GM18508 (cell line): ENCODE results near the gene DMC1.
"Not testable (repeated sequence)": the region's sequence is repeated elsewhere in the genome, so short reads cannot be mapped to it uniquely, and the experiment has no call there.

ENCODE experiments used
- ATAC-seq: cut with Tn5 transposase; IDR thresholded peaks from one replicate; pipeline ENCODE4 v1.9.1; 2021; ENCODE audit warnings: moderate number of reproducible peaks; ENCODE audit not compliant: insufficient read depth, unreplicated experiment

The DMC1 gene, protein sequence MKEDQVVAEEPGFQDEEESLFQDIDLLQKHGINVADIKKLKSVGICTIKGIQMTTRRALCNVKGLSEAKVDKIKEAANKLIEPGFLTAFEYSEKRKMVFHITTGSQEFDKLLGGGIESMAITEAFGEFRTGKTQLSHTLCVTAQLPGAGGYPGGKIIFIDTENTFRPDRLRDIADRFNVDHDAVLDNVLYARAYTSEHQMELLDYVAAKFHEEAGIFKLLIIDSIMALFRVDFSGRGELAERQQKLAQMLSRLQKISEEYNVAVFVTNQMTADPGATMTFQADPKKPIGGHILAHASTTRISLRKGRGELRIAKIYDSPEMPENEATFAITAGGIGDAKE

DNA sequence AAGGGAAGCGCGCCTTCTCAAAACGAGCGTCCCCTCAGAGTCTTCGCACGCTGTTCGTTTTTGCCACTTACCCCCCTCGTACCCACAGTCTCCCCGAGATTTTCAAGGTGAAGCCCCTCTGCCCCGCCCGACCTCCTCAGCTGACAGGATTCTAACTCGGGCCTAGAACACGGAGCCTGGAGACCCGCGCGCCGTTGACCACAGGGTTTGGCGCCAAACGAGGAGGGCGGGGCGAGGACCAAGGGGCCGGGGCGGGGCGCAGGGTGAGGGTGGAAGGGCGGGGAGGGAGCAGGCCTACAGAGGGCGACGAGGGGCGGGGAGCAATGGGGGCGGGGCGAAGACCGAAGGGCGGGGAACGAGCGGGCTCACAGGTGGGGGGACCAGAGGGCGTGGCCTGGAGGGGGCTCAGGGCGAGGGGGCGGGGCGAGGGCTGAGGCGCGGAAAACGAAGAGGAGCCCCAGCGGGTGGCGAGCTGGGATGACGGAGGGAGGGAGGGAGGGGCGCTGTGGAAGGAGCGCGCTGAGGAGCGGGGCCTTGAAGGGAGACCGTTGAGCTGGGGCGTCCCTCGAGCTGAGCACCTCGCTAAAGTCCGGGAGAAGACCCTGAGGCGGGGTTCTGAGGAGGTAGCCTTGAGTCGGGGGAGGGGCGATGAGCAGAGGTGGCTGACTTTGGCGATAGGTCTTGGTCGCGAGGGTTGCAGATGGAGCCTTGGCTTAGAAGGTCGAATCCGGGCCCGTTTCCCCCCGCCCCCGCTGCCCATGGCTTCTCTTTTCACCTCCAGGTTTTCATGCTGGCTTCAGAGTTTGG lies at the start of gene DMC1:
Gene DMC1 (minus strand): TSS at position 212 of the 807 bp plus-strand sequence. CDS start 1,927 bp downstream, outside the sequence.
- no peak for ATAC-seq

DNA sequence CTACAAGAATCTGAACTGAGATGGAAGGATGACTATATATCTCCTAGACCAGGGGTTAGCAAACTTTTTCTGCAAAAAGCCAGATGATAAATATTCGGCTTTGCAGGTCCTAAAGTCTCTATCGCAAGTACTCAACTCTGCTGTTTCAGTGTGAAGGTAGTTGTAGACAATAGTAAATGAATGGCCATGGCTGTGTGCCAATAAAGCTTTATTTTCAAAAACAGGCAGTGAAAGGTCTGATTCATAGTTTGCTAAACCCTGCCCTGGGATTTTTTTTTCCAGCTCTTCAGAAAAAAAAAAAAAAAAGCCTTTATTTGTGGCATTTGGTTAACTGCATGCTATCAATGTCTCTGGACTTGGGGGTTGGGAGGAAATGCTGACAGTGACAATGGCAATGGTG lies 48.7 kb upstream of the DMC1 start:
- ATAC-seq = no peak

DNA sequence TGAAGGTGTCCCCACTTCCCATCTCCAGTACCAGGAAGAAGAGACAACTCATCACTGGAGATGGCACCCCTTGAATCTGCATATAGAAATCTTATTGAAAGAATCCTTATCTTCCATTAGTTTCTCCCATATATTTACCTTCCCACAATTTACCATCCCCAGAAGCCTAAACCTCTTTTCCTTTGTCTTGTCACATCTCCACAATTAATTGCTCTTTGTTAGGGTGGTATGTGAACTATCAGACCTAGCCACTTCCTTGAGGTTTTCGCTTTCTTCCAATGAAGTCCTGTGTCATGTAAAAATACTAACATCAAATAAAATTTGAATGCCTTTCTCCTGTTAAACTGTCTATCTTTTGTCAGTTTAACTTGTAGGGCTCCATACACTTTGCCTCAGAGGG lies 48.3 kb upstream of the DMC1 start:
- ATAC-seq = no peak

DNA sequence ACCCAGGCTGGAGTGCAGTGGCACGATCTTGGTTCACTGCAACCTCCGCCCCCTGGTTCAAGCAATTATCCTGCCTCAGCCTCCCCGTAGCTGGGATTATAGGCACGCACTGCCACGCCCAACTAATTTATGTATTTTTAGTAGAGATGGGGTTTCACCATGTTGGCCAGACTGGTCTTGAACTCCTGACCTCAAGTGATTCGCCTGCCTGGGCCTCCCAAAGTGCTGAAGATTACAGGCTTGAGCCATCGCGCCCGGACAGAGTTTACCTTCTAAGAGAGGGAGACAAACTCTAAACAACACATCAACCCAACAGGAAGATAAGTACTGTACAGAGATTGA lies 45.1 kb upstream of the DMC1 start:
- ATAC-seq = not testable (repeated sequence)

DNA sequence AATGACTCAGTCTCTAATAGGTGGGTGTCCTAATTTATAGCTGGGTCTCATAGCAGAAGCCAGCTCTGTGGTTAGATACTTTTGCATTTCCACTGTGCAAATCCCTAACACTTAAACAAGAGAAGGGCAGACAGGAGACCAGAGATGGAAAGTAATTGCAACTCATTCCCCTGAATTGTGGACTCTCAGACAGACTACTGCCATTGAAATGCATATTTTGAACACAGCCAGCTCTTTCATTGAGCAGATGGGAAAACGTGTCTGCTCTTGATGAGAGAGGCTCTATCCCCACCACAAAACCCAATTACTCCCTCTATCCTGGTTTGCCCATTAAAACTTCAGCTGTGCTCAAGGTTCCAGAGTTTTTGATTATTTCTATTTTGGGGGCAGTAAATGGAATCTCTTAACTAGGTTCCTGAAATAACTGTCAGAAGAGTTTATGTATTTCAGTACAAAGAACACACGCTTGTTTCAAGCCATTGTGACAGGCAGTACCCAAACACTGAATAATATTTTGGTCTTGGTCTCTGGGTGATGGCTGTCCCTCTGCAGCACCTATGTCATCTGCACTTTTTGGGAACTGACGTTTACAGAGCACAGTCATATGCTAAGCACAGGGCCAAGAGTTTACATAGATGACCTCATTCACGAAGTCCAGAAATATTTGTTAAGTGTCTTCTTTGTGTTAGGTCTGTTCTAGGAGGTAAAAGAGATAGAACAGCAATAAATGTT lies 44.5 kb upstream of the DMC1 start:
- no peak for ATAC-seq

DNA sequence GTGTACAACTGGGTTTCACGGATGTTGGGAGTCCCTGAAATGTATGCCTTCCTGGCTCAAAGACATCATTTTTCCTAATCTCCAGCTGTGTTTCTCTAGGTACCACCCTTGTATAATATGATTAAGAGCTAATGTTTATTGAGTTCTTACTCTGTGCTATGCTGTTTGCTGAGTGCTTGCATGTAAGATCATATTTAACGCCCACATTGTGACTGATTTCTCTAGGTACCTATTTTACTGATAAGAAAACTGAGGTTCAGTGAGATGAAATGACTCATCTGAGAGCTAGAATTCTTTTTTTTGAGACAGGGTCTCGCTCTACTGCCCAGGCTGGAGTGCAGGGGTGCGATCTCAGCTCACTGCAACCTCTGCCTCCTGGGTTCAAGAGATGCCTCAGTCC lies 43.6 kb upstream of the DMC1 start:
- ATAC-seq = no peak

DNA sequence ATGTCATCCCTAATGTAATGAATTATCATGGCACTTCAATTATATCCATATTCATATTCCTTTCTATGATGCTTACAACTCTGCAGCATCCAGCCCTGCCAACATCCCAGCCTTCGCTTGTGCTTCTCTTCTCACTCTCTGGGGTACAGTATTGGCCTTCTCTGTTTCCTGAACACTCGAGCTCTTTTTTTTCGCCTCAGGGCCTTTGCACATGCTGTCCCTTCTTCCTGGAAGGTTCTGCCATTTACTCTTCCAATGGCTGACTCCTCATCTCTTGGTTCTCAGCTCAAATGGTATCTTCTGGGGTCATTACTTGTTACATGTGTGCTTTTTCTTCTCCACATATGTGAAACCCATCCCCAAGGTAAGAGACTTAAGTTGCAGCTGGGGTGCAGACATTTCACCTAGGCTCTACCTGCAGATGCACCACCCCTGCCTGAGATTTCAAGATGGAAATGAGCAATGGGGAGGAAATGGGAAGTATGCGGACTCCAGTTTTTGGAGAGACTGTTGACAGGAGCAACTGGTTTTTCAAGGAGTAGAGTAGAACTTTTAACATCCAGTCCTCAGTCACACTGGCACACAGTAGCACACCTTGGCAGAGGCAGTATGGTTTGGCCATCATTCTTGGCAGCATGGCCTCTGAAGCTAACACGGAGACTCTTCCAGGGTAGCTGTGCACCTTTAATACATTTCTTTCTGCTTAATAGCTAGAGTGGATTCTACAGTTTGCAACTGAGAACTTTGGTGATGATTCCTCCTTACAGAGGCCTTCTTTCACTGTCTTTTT lies 42.4 kb upstream of the DMC1 start:
- ATAC-seq = no peak

DNA sequence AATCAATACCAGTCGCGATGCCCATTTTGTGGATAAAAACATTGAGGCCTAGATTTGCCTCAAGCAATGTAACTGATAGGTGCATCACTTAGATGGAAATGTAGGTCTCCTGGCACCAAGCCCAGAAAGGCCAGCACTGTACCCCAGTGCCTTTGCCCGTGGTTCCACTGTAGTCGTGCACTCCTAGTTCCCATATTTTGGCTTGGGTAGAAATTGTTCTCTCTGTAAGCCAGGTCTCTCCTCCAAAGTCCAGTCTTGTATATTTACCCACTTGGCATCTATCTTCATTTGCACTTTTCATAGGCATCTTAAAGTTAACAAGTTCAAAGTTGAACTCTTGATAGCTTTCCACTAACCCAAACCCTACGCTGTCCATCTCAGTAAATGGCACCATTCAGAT lies 41.6 kb upstream of the DMC1 start:
- ATAC-seq = no peak

DNA sequence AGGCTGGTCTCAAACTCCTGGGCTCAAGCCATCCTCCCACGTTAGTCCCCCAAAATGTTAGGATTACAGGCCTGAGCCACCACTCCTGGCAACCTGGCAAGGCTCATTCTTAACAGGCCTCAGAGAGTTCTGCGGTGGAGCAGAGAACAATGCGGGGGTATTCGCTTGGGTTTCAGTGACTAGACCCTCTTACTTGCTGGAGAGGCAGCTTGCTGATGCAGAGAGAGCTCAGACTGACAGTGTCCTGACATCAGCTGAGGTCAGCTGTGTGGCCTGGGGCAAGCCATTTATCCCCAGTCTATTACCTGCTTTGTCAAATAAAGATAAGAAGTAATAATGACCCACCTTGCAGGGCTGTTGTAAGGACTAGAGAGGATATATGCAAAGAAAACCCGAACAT lies 40.3 kb upstream of the DMC1 start:
- ATAC-seq = no peak

DNA sequence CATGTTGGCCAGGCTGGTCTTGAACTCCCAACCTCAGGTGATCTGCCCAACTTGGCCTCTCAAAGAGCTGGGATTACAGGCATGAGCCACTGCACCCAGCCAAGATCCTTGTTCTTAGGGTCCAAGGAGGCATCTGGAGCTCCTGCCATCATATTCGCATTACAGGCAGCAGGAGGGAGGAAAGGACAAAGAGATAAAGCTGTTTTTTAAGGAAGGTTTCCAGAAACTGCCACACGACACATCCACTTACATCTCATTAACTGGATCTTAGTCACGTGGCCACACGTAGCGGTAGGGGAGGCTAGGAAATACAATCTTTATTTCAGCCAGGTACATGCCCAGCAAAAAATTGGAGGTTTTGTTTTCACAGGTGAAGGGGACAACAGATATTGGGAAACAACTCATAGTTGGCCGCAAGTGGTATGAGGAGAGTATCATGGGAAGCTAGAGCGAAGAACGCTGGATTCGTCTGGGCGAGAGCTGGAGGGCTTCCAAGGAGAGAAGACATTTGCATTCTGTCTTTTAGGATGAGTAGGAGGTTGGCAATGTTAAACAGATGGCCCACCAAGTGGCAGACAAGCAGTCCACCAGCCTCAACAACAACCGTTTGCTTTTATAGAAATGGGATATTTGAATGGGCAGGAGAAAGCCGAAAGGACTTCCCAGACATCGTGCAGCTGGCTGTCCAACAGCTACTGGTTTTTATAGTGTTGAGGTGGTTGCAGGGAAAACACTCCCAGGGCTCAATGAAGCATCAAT lies 39.2 kb upstream of the DMC1 start:
- ATAC-seq = no peak

DNA sequence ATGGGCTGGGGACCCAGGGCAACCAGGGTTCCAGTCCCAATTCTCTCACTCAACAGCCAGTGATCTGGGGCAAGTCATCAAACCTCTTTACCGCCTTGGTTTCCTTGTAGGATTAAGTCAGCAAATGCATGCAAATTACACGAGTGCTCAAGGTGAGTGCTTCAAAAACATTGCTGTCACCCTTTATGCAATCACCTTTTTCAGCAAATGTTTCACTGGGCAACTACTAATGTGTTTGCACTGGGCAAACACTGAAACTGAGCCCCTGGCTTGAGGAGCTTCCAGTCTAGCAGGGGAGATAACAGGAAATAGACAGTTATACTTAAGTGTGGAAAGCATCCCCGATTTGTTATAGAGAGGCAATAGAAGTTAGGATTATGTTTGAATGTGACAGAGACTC lies 37.7 kb upstream of the DMC1 start:
- ATAC-seq = no peak

DNA sequence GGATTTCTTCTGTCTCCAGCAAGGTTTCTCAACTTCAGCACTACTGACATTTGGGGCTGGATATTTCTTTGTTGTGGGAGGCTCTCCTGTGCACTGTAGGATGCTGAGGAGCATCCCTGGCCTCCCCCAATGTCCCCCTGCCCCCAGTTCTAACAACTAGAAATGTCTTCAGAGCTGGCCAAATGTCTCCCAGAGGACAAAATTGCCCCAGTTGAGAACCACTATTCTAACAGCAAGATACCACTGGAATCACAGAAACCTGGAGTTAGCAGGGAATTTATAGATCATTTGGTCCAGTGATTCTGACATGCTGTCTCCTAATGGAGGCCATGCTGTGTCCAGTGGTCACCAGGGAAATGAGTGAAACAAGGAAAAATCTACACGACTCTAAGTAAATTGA lies 32.2 kb upstream of the DMC1 start:
- no peak for ATAC-seq

DNA sequence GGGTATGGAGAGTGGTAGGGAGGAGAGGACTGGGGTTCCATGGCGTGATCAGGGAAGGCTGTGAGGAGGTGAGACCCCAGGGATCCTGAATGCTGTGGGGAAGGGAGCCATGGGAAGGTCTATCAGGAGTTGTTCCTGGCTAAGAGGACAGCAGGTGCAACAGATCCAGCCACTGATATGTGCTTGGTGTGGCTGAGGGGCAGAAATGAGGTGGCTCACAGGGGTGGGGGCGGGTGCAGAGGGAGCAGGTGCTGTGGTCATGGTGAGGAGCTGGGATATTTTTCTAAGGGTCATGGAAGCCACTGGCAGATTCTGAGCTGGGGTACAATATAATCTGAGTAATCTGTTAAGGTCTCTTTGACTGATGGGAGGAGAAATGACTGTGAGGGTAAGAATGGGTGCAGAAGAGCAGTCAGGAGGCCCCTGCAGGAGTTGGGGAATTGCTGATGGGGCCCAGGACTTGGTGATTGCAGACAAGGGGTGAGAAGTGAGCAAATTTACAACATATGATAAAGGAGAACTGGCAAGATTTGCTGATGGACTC lies 31.3 kb upstream of the DMC1 start:
- ATAC-seq = no peak

DNA sequence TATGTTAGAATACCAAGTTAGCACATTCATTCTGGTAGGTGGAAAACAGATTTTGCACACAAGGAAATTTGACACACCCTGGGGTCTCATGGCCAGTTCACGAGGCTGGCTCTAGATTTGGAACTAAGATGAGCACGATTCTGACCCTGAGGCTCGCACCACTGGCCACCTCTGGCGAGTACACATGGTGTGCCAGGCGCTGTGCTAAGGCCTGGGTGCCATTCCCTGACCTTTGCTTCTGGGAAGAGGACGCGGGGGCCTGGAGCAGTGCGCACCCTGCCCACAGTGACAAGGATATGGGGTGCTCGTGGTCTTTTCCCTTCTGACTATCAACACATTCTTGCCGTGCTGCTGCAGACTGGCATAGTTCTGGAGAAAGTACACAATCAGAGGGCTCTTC lies 29.5 kb upstream of the DMC1 start:
- ATAC-seq = no peak

DNA sequence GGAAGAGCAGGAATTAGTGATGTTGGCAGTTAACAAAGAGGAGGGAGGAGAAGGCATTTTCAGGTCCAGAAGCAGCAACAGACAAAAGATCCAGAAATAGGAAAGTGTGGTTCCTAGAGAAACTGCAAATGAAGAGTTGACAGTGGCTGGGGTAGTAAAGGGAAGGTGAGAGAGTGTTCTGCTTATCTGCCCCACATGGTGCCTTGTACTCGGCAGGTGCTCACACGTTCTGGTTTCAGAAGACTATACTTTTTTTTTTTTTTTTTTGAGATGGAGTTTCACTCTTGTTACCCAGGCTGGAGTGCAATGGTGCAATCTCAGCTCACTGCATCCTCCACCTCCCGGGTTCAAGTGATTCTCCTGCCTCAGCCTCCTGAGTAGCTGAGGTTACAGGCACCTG lies 12.9 kb upstream of the DMC1 start:
- ATAC-seq = not testable (repeated sequence)

DNA sequence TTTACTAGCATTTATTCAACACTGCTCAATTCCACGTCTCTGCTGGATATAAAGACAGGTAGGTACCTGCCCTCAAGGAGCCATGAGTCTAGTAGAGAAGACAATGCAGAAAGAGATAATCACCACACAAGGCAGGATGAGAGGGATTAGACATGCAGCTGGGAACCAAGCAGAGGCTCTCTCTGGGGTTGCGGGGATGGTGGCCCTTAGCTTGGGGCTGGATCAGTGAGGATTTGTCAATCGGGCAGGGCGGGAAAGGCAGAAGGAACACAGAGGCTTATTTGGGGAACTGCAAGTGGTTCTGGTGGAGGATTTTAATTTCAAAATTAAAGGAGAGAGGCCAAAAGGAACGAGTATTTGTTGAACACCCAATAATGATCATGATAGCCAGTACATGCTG lies 8.5 kb upstream of the DMC1 start:
- ATAC-seq = no peak

DNA sequence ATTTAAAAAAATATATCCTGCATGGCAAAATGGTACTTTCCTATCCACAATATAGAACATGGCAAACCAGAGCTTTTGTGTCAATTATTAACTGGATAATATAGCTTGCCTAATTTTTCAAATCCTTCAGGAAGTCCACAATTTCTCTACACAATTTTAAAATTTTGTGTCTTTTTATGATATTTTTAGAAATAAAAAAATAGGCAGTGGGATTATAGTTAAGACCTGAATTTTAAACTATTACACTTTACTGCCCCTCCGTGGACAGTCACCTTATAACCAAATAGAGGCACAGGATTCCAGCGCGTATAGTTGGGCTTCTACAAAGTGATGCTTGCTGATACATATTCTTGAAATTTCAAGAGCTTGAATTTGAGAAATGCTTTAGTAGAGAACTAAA lies 2.1 kb upstream of the DMC1 start:
- no peak for ATAC-seq

DNA sequence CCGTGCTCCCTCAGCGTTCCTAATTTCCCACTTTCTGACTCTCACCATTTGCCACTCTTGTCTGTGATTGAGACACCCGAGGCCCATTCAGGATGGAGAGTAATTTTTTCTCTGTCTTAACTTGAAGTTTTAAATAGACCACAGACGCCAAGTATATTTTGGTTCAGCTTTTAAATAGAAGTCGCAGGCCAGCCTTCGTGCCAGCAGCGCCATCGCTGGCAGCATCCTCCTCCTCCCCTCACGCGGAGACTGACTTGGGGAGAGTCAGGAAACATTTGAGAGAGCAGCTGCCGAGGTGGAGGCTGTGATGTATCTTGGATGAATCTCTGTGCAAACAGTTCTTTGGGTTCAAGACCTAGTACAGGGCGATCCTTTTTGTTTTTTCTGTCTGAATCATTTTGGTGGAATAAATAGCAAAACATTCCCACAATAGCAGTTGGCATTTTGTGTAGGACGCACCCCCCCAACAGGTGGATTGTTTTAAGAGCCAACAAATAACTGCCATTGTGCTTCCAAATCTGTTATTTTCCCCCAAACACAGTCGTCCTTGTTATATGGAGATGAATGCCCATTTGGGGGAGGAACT lies 889 bp upstream of the DMC1 start:
- no peak for ATAC-seq
